ENCODE measurements around the gene MAN1A2. TPM values are rescaled to one million over a fixed set of nuclear protein-coding genes. Genes with fewer than 3 reads are reported as not detected.
A peak's percentile ranks its signal among the peaks of the same experiment; 100 is the strongest.

The MAN1A2 gene
- total and polyA plus RNA-seq, 9 of the 15 experiments (the other 6 are each of a cell fraction or from before 2014, with no cell fraction given) = 4.2 to 38.4 (median 18.7) TPM

DNA sequence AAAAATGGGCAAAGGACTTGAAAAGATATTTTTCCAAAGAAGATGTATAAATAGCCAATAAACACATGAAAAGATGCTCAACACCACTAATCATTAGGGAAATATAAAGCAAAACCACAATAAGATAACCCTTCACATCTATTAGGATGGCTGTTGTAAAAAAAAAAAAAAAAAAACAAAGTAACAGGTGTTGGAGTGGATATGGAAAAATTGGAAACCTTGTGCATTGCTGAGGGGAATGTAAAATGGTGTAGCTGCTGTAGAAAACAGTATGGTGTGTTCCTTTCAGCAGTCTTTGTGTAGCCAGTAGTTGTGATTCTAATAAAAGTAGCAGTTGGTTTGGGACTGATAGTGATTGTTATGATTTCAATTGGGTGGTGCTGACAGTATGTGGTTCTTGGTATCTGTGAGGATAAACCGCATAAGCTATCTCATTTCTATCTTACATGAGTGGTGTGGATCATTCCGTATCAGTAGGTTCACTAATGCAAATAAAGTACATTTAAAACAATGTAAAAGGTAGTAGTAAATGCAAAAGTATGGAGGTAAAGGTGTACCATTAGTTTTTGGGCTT lies 19.9 kb downstream of the MAN1A2 start:
- peaks cover 83% of the 10 kb centered on the region for H3K79me2 ChIP-seq (ENCODE audit: control insufficient read depth, insufficient read depth, low read length)
- H3K4me2 ChIP-seq (ENCODE audit: insufficient read depth, low read length) = no peak overlapping the region
- no peaks in the 10 kb centered on the region for H3K9me1 ChIP-seq (ENCODE audit: control insufficient read depth, insufficient read depth, low read length)
- H3K4me1 ChIP-seq (replicated peaks in 1 of 2; ENCODE audit: control insufficient read depth in 2 of 2, insufficient read depth in 2 of 2, low read length in 2 of 2) = peaks cover 0 to 10% of the 10 kb centered on the region in 2 experiments; a peak in 2 of 5 replicates
- no peaks in the 10 kb centered on the region for H3K36me3 ChIP-seq (ENCODE audit: control insufficient read depth, insufficient read depth, low read length)
- H3K4me3 ChIP-seq = no peak overlapping the region
- ATAC-seq (peak; percentile 25; the same call in 1 of the 3 replicates), DNase-seq (ENCODE audit: extremely low read depth in 1 of 4, low spot score in 3 of 4) (no peak), FAIRE-seq (no peak)
- in situ Hi-C loops (cut with MboI) (no loop called here), intact Hi-C loops (cut with micrococcal nuclease) (no loop called here)
- H3K27ac ChIP-seq (ENCODE audit: extremely low read depth, low read depth, low read length) = no peak overlapping the region
- no peak overlapping the region for H2AFZ ChIP-seq (ENCODE audit: low read depth, low read length)
- no peaks in the 10 kb centered on the region for H3K27me3 ChIP-seq (ENCODE audit: control insufficient read depth in 2 of 2, insufficient read depth in 2 of 2, low read length in 2 of 2)
- H3K9me3 ChIP-seq (replicated peaks; ENCODE audit: control insufficient read depth, insufficient read depth, low read depth, low read length) = no peaks in the 10 kb centered on the region; the same call in 1 of the 2 replicates
- no peak overlapping the region for H3K9ac ChIP-seq (ENCODE audit: insufficient read depth in 1 of 2, low read depth in 2 of 2, low read length in 2 of 2)
- CTCF ChIA-PET (ENCODE audit: low intra/inter-chr PET ratio) = no interaction called here
- peaks cover 14% of the 10 kb centered on the region for H4K20me1 ChIP-seq (replicated peaks; ENCODE audit: control insufficient read depth, insufficient read depth, low read length)
- 0% methylated on average over 2 of the region's 2 CpGs for WGBS (ENCODE audit: insufficient coverage, low coverage, missing lambda C conversion rate)
- no TSS peak for BruUV-seq (replicated peaks)
- POLR2A ChIA-PET = interaction anchor here (1.0 to 2.7 kb wide), 3 partner anchors 14 to 21 kb away, joined by 3 to 6 read pairs (median 4); no protein-coding TSS in a partner anchor
- peak; percentile 56 for TF ChIP-seq ARID1B (IDR thresholded peaks at IDR 0.05)
- TF ChIP-seq TEAD4 (IDR thresholded peaks at IDR 0.05; ENCODE audit: low read length) = peak; percentile 77
- no peak for TF ChIP-seq TEAD4 (CRISPR knock-in tag; IDR thresholded peaks at IDR 0.05; ENCODE audit: borderline replicate concordance)
- no peak for TF ChIP-seq ZNF75A (CRISPR knock-in tag; IDR thresholded peaks at IDR 0.05)
- TF ChIP-seq, protein P1, sequence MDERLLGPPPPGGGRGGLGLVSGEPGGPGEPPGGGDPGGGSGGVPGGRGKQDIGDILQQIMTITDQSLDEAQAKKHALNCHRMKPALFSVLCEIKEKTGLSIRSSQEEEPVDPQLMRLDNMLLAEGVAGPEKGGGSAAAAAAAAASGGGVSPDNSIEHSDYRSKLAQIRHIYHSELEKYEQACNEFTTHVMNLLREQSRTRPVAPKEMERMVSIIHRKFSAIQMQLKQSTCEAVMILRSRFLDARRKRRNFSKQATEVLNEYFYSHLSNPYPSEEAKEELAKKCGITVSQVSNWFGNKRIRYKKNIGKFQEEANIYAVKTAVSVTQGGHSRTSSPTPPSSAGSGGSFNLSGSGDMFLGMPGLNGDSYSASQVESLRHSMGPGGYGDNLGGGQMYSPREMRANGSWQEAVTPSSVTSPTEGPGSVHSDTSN (CRISPR knock-in tag; IDR thresholded peaks at IDR 0.05; ENCODE audit: low read depth) = no peak
- TF ChIP-seq, protein P1 (tag; conservative IDR thresholded peaks at IDR 0.05; ENCODE audit: low read depth) = peak; percentile 74
- 0 out of 2 replicates have a peak, but pooled peaks have one; percentile 17 for TF ChIP-seq MEF2D (tag; conservative IDR thresholded peaks at IDR 0.05; ENCODE audit: low read depth)
- TF ChIP-seq TAL1 (IDR thresholded peaks at IDR 0.05) = peak; percentile 42; the same call in 1 of the 2 replicates
- peak in 1 of 2 experiments; percentile 75; a peak in 2 of 4 replicates for TF ChIP-seq RCOR1 (IDR thresholded peaks at IDR 0.05; ENCODE audit: borderline replicate concordance in 1 of 2, low read depth in 2 of 2, low read length in 2 of 2)
- peak; percentile 64 for TF ChIP-seq CBFA2T3 (IDR thresholded peaks at IDR 0.05)
- peak; percentile 24; the same call in 1 of the 2 replicates for TF ChIP-seq TCF3 (CRISPR knock-in tag; IDR thresholded peaks at IDR 0.05)
- peak; percentile 55; the same call in 1 of the 2 replicates for TF ChIP-seq ZNF445 (CRISPR knock-in tag; IDR thresholded peaks at IDR 0.05; ENCODE audit: low read depth)
- TF ChIP-seq CHD1 (IDR thresholded peaks at IDR 0.05; ENCODE audit: low read length) = no peak
- TF ChIP-seq SOX6 (IDR thresholded peaks at IDR 0.05) = peak; percentile 44; the same call in 1 of the 2 replicates
- peak; percentile 38; the same call in 1 of the 2 replicates for TF ChIP-seq NCOR1 (IDR thresholded peaks at IDR 0.05)
- TF ChIP-seq PML (IDR thresholded peaks at IDR 0.05; ENCODE audit: low read length) = 0 out of 2 replicates have a peak, but pooled peaks have one; percentile 46
- no peak for TF ChIP-seq SRSF7 (optimal IDR thresholded peaks at IDR 0.05; ENCODE audit: low read depth, low read length)
- TF ChIP-seq, protein P2, sequence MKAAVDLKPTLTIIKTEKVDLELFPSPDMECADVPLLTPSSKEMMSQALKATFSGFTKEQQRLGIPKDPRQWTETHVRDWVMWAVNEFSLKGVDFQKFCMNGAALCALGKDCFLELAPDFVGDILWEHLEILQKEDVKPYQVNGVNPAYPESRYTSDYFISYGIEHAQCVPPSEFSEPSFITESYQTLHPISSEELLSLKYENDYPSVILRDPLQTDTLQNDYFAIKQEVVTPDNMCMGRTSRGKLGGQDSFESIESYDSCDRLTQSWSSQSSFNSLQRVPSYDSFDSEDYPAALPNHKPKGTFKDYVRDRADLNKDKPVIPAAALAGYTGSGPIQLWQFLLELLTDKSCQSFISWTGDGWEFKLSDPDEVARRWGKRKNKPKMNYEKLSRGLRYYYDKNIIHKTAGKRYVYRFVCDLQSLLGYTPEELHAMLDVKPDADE (conservative IDR thresholded peaks at IDR 0.05; ENCODE audit: control insufficient read depth, low read depth, low read length) = no peak
- no peak for TF ChIP-seq GABPA (tag; conservative IDR thresholded peaks at IDR 0.05; ENCODE audit: low read depth)
- 0 out of 4 replicates have a peak, but pooled peaks of 1 of the 2 experiments have one; percentile 23 for TF ChIP-seq FOXA3 (CRISPR knock-in tag; conservative IDR thresholded peaks at IDR 0.05 in 1 of 2, IDR thresholded peaks at IDR 0.05 in 1 of 2)
- TF ChIP-seq ESRRA (IDR thresholded peaks at IDR 0.05; ENCODE audit: borderline replicate concordance, low read depth) = peak; percentile 54; the same call in 1 of the 2 replicates

Data from K562 (cell line).